CD4-positive, alpha-beta T cell treated with Interleukin-4 for 1 hour (primary cell): ENCODE results near the gene GABRB3.

ENCODE experiments used
- DNase-seq, 2 donors: peaks; one replicate each; pipeline ENCODE4 v3.0.0-alpha.2; 2020 to 2022

Gene GABRB3

GRCh38 chr15:26521691-26522198, 251.1 kb downstream of the GABRB3 start:
- DNase-seq = no peak

- no peak for DNase-seq
These were observed 251.7 kb downstream of the GABRB3 start for GRCh38 chr15:26521130-26521529.

GRCh38 chr15:26518885-26519284, 254.0 kb downstream of the GABRB3 start:
- DNase-seq = no peak

- DNase-seq = no peak
These were observed 256.5 kb downstream of the GABRB3 start for GRCh38 chr15:26516102-26516980.

GRCh38 chr15:26504009-26504408, 268.9 kb downstream of the GABRB3 start:
- DNase-seq = no peak
